ENCODE results near the gene AFG3L2. TPM values are rescaled to one million over a fixed set of nuclear protein-coding genes. Genes with fewer than 3 reads are reported as not detected.
"Not testable (repeated sequence)": the region's sequence is repeated elsewhere in the genome, so short reads cannot be mapped to it uniquely, and the experiment has no call there.

The AFG3L2 gene
- total RNA-seq (10 to 100 TPM; 37.7 to 41.2 TPM), polyA plus RNA-seq (10 to 100 TPM; 27.0 to 42.1 (median 37.2) TPM), total RNA-seq (76.5 to 245 (median 104) reads per million in 6 experiments)

- peak within 1 kb of the TSS; percentile 53 to 94 (median 92) for H3K27ac Mint-ChIP-seq
- DNase-seq: peak; percentile 99 to 100 (median 100)
- POLR2A ChIA-PET: interaction anchor here (0.6 to 3.2 kb wide), 15 partner anchors 10 to 1350 kb away, joined by 3 to 43 read pairs (median 5); partner anchors contain the start of genes CEP192, CEP76, PRELID3A and PSMG2
- H3K4me3 Mint-ChIP-seq: peak within 1 kb of the TSS; percentile 86 to 94 (median 92)
- no peaks in the 10 kb centered on the region for H3K27me3 Mint-ChIP-seq
- ATAC-seq: peak; percentile 84 to 87
- peaks cover 25 to 50% (median 47%) of the 10 kb centered on the region in 4 donors for H3K4me1 Mint-ChIP-seq
- peaks cover 0 to 4% (median 0%) of the 10 kb centered on the region in 3 donors for H3K36me3 Mint-ChIP-seq
- H3K9me3 Mint-ChIP-seq: no peaks in the 10 kb centered on the region
Measured at GRCh38 chr18:12376754-12377555, at the start of gene AFG3L2. Gene AFG3L2 (minus strand): TSS chr18:12377227. CDS start chr18:12377082, 145 bp downstream.

GRCh38 chr18:12424252-12424651 is 47.2 kb upstream of the AFG3L2 start:
- Mint-ChIP-seq H3K4me1 (peaks cover 3 to 13% (median 9%) of the 10 kb centered on the region in 4 donors), H3K27me3 (peaks cover 0 to 4% (median 2%) of the 10 kb centered on the region in 5 donors), H3K9me3 (no peaks in the 10 kb centered on the region), H3K36me3 (no peaks in the 10 kb centered on the region), H3K4me3 (no peak overlapping the region), H3K27ac (no peak overlapping the region)
- POLR2A ChIA-PET: no interaction called here
- DNase-seq: no peak
- no peak for ATAC-seq

GRCh38 chr18:12423820-12424219 is 46.8 kb upstream of the AFG3L2 start:
- Mint-ChIP-seq H3K4me3 (no peak overlapping the region), H3K36me3 (no peaks in the 10 kb centered on the region), H3K4me1 (peaks cover 3 to 13% (median 9%) of the 10 kb centered on the region in 4 donors), H3K27ac (no peak overlapping the region), H3K9me3 (no peaks in the 10 kb centered on the region), H3K27me3 (peaks cover 0 to 4% (median 2%) of the 10 kb centered on the region in 5 donors)
- no peak for ATAC-seq
- no peak for DNase-seq
- POLR2A ChIA-PET: no interaction called here

GRCh38 chr18:12423393-12423792 is 46.4 kb upstream of the AFG3L2 start:
- Mint-ChIP-seq H3K4me3 (no peak overlapping the region), H3K4me1 (peaks cover 5 to 16% (median 10%) of the 10 kb centered on the region in 4 donors), H3K27me3 (peaks cover 0 to 4% (median 2%) of the 10 kb centered on the region in 5 donors), H3K9me3 (no peaks in the 10 kb centered on the region), H3K36me3 (no peaks in the 10 kb centered on the region), H3K27ac (peak overlapping the region in 1 of 10 donors; percentile 22)
- POLR2A ChIA-PET: no interaction called here
- no peak for DNase-seq
- ATAC-seq: no peak

GRCh38 chr18:12422936-12423335 is 45.9 kb upstream of the AFG3L2 start:
- H3K4me3 Mint-ChIP-seq: peak overlapping the region in 1 of 10 donors; percentile 10
- DNase-seq: no peak

GRCh38 chr18:12421732-12422131 is 44.7 kb upstream of the AFG3L2 start:
- Mint-ChIP-seq H3K27ac (no peak overlapping the region), H3K36me3 (no peaks in the 10 kb centered on the region), H3K9me3 (no peaks in the 10 kb centered on the region), H3K4me3 (peak overlapping the region in 1 of 10 donors; percentile 75), H3K27me3 (peaks cover 0 to 4% (median 2%) of the 10 kb centered on the region in 5 donors), H3K4me1 (peaks cover 6 to 18% (median 11%) of the 10 kb centered on the region in 4 donors)
- no peak for DNase-seq
- POLR2A ChIA-PET: no interaction called here
- no peak for ATAC-seq

More at GRCh38 chr18:12422936-12423335, 45.9 kb upstream of the AFG3L2 start:
- H3K27ac Mint-ChIP-seq: no peak overlapping the region
- peaks cover 6 to 18% (median 11%) of the 10 kb centered on the region in 4 donors for H3K4me1 Mint-ChIP-seq
- POLR2A ChIA-PET: no interaction called here
- H3K36me3 Mint-ChIP-seq: no peaks in the 10 kb centered on the region
- no peaks in the 10 kb centered on the region for H3K9me3 Mint-ChIP-seq
- no peak for ATAC-seq
- peaks cover 0 to 4% (median 2%) of the 10 kb centered on the region in 5 donors for H3K27me3 Mint-ChIP-seq

GRCh38 chr18:12420821-12421421 is 43.9 kb upstream of the AFG3L2 start:
- H3K27ac Mint-ChIP-seq: peak overlapping the region in 2 of 10 donors; percentile 38 to 49
- POLR2A ChIA-PET: no interaction called here
- H3K27me3 Mint-ChIP-seq: peaks cover 0 to 4% (median 2%) of the 10 kb centered on the region in 5 donors
- no peaks in the 10 kb centered on the region for H3K36me3 Mint-ChIP-seq
- H3K4me3 Mint-ChIP-seq: peak overlapping the region; percentile 65 to 90 (median 80)
- ATAC-seq (no peak), DNase-seq (no peak)
- H3K4me1 Mint-ChIP-seq: peaks cover 6 to 18% (median 11%) of the 10 kb centered on the region in 4 donors
- no peaks in the 10 kb centered on the region for H3K9me3 Mint-ChIP-seq

- Mint-ChIP-seq H3K4me3 (no peak overlapping the region), H3K9me3 (no peaks in the 10 kb centered on the region), H3K36me3 (no peaks in the 10 kb centered on the region), H3K27me3 (peaks cover 0 to 4% (median 2%) of the 10 kb centered on the region in 5 donors), H3K27ac (peak overlapping the region in 1 of 10 donors; percentile 1), H3K4me1 (peaks cover 8 to 18% (median 11%) of the 10 kb centered on the region in 4 donors)
- no peak for ATAC-seq
- no peak for DNase-seq
- POLR2A ChIA-PET: interaction anchor here (0.5 kb wide), 1 partner anchor 140 kb away, joined by 4 read pairs; no protein-coding TSS in a partner anchor
Measured at GRCh38 chr18:12417687-12418086, 40.7 kb upstream of the AFG3L2 start.

GRCh38 chr18:12416098-12416729 is 39.2 kb upstream of the AFG3L2 start:
- DNase-seq (no peak), ATAC-seq (no peak)
- H3K9me3 Mint-ChIP-seq: no peaks in the 10 kb centered on the region
- H3K4me3 Mint-ChIP-seq: no peak overlapping the region
- peak overlapping the region in 2 of 10 donors; percentile 37 to 70 for H3K27ac Mint-ChIP-seq
- H3K27me3 Mint-ChIP-seq: peaks cover 0 to 3% (median under 1%) of the 10 kb centered on the region in 5 donors
- POLR2A ChIA-PET: no interaction called here
- H3K4me1 Mint-ChIP-seq: peaks cover 7 to 17% (median 9%) of the 10 kb centered on the region in 4 donors
- no peaks in the 10 kb centered on the region for H3K36me3 Mint-ChIP-seq

- no peaks in the 10 kb centered on the region for H3K9me3 Mint-ChIP-seq
- H3K4me3 Mint-ChIP-seq: no peak overlapping the region
- POLR2A ChIA-PET: no interaction called here
- DNase-seq: no peak
- no peaks in the 10 kb centered on the region for H3K36me3 Mint-ChIP-seq
- no peak for ATAC-seq
- H3K27ac Mint-ChIP-seq: peak overlapping the region in 1 of 10 donors; percentile 65
- H3K4me1 Mint-ChIP-seq: peaks cover 4 to 16% (median 14%) of the 10 kb centered on the region in 4 donors
- no peaks in the 10 kb centered on the region for H3K27me3 Mint-ChIP-seq
Measured at GRCh38 chr18:12411456-12411855, 34.4 kb upstream of the AFG3L2 start.

GRCh38 chr18:12410747-12411146 is 33.7 kb upstream of the AFG3L2 start:
- not testable (repeated sequence) for H3K27ac Mint-ChIP-seq

GRCh38 chr18:12410081-12410481 is 33.1 kb upstream of the AFG3L2 start:
- Mint-ChIP-seq H3K27ac (peak overlapping the region in 2 of 10 donors; percentile 27 to 43), H3K4me1 (peaks cover 10 to 22% (median 20%) of the 10 kb centered on the region in 4 donors), H3K36me3 (no peaks in the 10 kb centered on the region), H3K27me3 (peaks cover 0 to 4% (median 0%) of the 10 kb centered on the region in 5 donors), H3K9me3 (no peaks in the 10 kb centered on the region), H3K4me3 (peak overlapping the region in 5 of 10 donors; percentile 1 to 36 (median 16))
- no peak for DNase-seq
- ATAC-seq: no peak
- POLR2A ChIA-PET: no interaction called here

More at GRCh38 chr18:12410747-12411146, 33.7 kb upstream of the AFG3L2 start:
- H3K9me3 Mint-ChIP-seq, H3K4me3 Mint-ChIP-seq, POLR2A ChIA-PET, H3K36me3 Mint-ChIP-seq, H3K27me3 Mint-ChIP-seq, ATAC-seq, DNase-seq: not testable (repeated sequence)
- peaks cover 10 to 22% (median 20%) of the 10 kb centered on the region in 4 donors for H3K4me1 Mint-ChIP-seq
